OCI-LY7 (cell line): ENCODE measurements around the gene PLEKHG4B.

ENCODE experiments used
- CTCF ChIP-seq: fragments of 200-600 bp; sonication (generic); conservative IDR thresholded peaks from 2 replicates; pipeline ENCODE4 v1.5.1; 2014; ENCODE audit warnings: mild to moderate bottlenecking, antibody characterized with exemption, low read length, moderate library complexity, mixed read lengths
- EZH2phosphoT487 ChIP-seq: fragments of 200-600 bp; sonication (generic); IDR thresholded peaks from 2 replicates; pipeline ENCODE4 v1.6.1; 2018; ENCODE audit warnings: low read depth, borderline replicate concordance, mild to moderate bottlenecking, mixed run types, antibody characterized with exemption, low read length, moderate library complexity, mixed read lengths

- no peak for TF ChIP-seq CTCF
- TF ChIP-seq EZH2phosphoT487 = no peak
These were observed 57.9 kb downstream of the PLEKHG4B start for GRCh38 chr5:149745-150485.
